Measurements from ENCODE around the gene SYDE2.

GRCh38 chr1:85174503-85174902, 26.3 kb downstream of the SYDE2 start:
- TF ChIP-seq CTCF (conservative IDR thresholded peaks at IDR 0.05; ENCODE audit: low read depth in 2 of 2) (no peak), POLR2AphosphoS5 (IDR thresholded peaks at IDR 0.05; ENCODE audit: low read depth) (no peak), REST (IDR thresholded peaks at IDR 0.05; ENCODE audit: unreplicated experiment) (no peak), EZH2phosphoT487 (IDR thresholded peaks at IDR 0.05; ENCODE audit: unreplicated experiment) (no peak), ZNF331 (CRISPR knock-in tag; IDR thresholded peaks at IDR 0.05; ENCODE audit: low read depth) (no peak), EZH2 (IDR thresholded peaks at IDR 0.05; ENCODE audit: low read depth, unreplicated experiment) (no peak), CREB1 (CRISPR knock-in tag; IDR thresholded peaks at IDR 0.05; ENCODE audit: low read depth) (no peak), JUNB (IDR thresholded peaks at IDR 0.05; ENCODE audit: unreplicated experiment) (no peak), NANOG (IDR thresholded peaks at IDR 0.05; ENCODE audit: borderline replicate concordance) (no peak), ZNF114 (CRISPR knock-in tag; IDR thresholded peaks at IDR 0.05) (no peak), STAT1 (IDR thresholded peaks at IDR 0.05; ENCODE audit: unreplicated experiment) (no peak)

All from GM23338 (cell line).